Gastrocnemius medialis (tissue), 4 donors: ENCODE measurements around the gene CACNA2D1.
"Not testable (repeated sequence)": the region's sequence is repeated elsewhere in the genome, so short reads cannot be mapped to it uniquely, and the experiment has no call there.

Experiments
- POLR2A ChIP-seq, 2 donors: fragments of 450-650 bp; IDR thresholded peaks; one replicate each; pipeline ENCODE4 v1.6.1; 2017; ENCODE audit warnings: antibody characterized with exemption in 2 of 2, mild to moderate bottlenecking in 2 of 2, moderate library complexity in 2 of 2
- TF ChIP-seq, protein P1 (sequence below), 5 experiments: fragments of 450-650 bp in 3 of 5; fragments of 200-600 bp in 2 of 5; sonication (generic) in 2 of 5; IDR thresholded peaks in 4 of 5; conservative IDR thresholded peaks in 1 of 5; 1 replicate in 4 of 5; 2 replicates in 1 of 5; pipeline ENCODE4 v1.5.1; 2016 to 2019; ENCODE audit warnings: antibody characterized with exemption in 5 of 5, mild to moderate bottlenecking in 3 of 5, moderate library complexity in 3 of 5

DNA sequence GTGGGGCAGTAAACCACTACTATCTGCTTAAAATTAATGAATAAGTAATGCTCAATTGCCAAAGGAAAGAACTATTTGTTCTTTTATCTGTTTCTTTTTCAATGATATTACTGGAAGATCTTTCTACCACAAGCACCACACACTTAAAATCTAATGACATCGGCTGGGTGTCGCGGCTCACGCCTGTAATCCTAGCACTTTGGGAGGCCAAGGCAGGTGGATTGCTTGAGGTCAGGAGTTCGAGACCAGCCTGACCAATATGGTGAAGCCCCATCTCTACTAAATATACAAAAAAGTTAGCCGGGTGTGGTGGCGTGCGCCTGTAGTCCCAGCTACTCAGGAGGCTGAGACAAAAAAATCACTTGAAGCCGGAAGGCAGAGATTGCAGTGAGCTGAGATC is 10.8 kb downstream of the CACNA2D1 start:
- TF ChIP-seq, protein P1, sequence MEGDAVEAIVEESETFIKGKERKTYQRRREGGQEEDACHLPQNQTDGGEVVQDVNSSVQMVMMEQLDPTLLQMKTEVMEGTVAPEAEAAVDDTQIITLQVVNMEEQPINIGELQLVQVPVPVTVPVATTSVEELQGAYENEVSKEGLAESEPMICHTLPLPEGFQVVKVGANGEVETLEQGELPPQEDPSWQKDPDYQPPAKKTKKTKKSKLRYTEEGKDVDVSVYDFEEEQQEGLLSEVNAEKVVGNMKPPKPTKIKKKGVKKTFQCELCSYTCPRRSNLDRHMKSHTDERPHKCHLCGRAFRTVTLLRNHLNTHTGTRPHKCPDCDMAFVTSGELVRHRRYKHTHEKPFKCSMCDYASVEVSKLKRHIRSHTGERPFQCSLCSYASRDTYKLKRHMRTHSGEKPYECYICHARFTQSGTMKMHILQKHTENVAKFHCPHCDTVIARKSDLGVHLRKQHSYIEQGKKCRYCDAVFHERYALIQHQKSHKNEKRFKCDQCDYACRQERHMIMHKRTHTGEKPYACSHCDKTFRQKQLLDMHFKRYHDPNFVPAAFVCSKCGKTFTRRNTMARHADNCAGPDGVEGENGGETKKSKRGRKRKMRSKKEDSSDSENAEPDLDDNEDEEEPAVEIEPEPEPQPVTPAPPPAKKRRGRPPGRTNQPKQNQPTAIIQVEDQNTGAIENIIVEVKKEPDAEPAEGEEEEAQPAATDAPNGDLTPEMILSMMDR (IDR thresholded peaks at IDR 0.05 in 4 of 5, conservative IDR thresholded peaks at IDR 0.05 in 1 of 5) = not testable (repeated sequence)
- TF ChIP-seq POLR2A (IDR thresholded peaks at IDR 0.05) = not testable (repeated sequence)
